ENCODE results near the gene SLC6A11.

GRCh38 chr3:10804183-10804648 is 11.8 kb upstream of the SLC6A11 start:
- TF ChIP-seq, protein P1, sequence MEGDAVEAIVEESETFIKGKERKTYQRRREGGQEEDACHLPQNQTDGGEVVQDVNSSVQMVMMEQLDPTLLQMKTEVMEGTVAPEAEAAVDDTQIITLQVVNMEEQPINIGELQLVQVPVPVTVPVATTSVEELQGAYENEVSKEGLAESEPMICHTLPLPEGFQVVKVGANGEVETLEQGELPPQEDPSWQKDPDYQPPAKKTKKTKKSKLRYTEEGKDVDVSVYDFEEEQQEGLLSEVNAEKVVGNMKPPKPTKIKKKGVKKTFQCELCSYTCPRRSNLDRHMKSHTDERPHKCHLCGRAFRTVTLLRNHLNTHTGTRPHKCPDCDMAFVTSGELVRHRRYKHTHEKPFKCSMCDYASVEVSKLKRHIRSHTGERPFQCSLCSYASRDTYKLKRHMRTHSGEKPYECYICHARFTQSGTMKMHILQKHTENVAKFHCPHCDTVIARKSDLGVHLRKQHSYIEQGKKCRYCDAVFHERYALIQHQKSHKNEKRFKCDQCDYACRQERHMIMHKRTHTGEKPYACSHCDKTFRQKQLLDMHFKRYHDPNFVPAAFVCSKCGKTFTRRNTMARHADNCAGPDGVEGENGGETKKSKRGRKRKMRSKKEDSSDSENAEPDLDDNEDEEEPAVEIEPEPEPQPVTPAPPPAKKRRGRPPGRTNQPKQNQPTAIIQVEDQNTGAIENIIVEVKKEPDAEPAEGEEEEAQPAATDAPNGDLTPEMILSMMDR (IDR thresholded peaks at IDR 0.05) = no peak
- TF ChIP-seq POLR2A (IDR thresholded peaks at IDR 0.05) = no peak
